A204.1 (cell line): ENCODE results near the gene NUP214.
"Not testable (repeated sequence)": the region's sequence is repeated elsewhere in the genome, so short reads cannot be mapped to it uniquely, and the experiment has no call there.

ENCODE experiments used
- FAIRE-seq: peaks from 2 replicates; lab custom pipeline; 2012; peaks lifted over from hg19 to GRCh38; lab: Jason Lieb, UNC

The NUP214 gene

DNA sequence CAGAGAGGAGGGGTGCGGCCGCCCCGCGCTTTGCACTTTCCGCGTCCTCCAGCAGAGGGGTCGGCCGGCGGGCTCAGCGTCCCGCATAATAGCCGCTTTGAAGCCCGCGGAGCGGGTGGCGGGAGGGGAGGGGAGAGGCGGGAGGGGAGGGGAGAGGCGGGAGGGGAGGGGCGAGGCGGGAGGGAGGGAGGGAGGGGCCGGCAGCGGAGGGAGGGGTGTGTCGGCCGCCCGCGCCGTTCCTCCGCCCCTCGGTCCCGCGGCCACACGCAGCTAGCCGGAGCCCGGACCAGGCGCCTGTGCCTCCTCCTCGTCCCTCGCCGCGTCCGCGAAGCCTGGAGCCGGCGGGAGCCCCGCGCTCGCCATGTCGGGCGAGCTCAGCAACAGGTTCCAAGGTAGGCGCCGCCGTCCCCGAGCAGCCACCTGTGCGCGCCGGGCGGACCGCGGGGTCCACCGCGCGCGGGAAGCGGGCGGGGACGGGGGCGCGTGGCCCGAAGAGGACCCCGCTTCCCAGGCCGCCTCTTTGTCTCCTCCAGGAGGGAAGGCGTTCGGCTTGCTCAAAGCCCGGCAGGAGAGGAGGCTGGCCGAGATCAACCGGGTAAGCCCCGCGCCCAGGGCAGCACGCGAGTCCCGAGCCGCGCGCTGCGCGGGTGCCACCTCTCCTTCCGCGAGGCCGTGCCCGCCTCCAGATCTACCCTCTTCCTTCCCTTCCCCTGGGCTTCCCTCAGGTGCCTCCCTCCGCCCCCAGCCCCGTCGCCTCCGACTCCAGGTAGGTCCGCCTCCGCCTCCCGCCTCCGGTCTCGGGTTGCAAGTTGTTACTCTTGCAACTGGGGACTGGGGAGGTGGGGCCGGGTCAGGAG is 28.9 kb upstream of the NUP214 start, which contains the start of gene AIF1L:
TSS of gene AIF1L (plus strand) at position 263 of the 857 bp plus-strand sequence. CDS start at position 362, 99 bp downstream.
- no peak for FAIRE-seq

DNA sequence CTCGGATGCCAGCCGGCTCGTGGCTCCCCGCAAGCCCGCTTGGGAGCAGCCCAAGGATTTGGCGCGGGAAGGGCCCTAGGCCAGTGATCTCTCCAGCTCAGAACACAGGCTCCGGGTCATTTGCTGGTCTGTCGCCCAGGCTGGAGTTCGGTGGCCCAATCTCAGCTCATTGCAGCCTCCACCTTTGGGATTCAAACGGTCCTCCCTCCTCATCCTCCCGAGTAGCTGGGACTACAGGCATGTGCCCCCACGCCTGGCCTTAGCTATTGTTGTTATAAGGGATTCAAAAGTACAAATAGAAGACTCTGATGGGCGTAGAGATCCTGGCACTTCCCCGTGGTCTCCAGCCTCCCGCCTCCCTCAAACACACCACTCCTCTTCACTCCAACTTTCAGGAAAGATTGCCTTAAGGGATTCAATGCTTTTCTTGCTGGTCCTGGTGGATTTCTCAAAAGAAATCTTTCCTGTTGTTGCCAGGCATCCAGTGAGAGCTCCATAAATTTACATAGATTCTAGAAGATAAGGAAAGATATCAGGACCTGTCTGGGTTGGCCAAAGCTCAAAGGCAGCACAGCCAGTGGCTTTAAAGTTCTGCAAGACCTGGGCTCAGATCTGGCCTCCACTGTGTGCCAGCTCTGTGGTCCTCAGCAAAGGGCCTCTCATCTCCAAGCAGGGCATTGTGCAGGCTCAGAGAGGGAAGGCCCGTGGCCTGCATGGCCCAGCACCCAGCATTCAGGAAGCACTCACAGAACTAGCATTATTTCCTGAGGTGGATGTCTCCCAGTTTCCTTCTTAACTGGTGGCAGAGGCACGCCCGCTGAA is 28.0 kb upstream of the NUP214 start:
- no peak for FAIRE-seq

DNA sequence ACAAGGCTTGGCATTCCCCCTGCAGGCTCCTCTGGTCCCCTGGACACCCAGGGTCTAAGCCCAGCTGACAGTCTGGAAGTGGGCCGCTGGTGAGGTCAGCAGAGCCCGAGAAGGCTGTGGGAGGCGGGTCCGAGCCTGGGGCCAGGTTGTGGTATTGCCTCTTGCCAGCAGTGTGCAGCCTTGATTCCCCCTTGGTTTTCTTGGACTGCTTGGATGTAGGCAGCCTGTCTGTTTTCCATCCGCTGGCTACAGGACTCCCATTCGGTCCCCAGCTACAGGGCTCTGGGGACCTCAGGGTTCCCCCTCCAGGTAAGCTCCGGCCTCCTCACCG is 27.5 kb upstream of the NUP214 start:
- no peak for FAIRE-seq

DNA sequence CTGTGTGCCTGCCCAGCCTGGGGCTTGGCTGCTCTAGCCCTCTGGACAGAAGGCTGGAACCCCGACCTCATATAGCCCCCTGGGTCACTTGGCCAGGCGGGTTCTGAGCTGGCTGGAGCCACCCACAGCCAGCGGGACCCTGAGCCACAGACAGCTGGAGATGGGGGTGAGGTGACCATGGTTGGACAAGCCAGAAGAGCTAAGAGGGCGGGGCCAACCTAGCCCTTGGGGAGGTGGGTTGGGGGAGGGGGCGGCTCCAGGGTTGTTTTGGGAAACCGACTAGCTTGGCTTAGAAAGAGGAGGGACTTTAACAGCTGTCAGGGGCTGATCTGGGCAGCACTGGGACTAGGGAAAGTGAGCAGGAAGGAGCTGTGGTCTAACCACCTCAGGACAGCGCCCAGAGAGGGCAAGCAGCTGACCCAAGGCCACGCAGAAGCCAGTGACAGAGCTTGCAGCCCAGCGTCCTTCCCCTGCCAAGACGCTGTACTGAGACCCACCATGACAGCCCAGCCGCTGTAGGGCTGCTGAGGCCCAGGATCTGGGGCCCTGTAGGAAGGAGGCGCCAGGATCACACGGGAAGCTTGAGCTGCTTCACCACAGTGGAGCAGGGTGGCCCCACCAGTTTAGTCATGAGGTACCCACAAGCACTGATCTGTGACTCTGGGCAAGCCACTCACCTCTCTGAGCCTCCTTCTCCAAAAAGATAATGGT is 26.8 kb upstream of the NUP214 start:
- FAIRE-seq, result no peak

DNA sequence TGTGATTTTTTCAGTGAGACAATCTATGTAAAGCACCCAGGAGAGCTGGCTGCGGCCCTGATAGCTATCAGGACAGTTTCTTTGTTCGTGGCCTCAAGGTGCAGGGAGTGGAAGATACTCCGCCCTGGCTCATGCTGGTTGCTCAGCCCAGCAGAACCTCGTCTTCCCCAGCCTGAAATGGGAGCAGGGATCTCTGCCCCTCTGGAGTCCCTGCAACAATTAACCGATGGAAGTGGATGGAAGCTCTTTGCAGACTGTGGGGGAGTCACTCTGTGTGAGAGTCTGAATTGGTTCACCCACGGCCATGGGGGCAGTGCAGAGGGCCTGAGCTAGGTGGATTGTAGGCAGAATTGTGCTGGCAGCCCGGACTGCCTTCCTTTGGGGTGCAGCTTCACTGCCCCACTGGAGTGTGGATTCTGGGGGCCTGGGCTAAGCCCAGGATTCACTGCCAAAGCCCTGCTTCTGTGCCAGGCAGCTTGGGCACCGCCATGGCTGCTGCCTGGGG is 26.2 kb upstream of the NUP214 start:
- FAIRE-seq, result no peak

DNA sequence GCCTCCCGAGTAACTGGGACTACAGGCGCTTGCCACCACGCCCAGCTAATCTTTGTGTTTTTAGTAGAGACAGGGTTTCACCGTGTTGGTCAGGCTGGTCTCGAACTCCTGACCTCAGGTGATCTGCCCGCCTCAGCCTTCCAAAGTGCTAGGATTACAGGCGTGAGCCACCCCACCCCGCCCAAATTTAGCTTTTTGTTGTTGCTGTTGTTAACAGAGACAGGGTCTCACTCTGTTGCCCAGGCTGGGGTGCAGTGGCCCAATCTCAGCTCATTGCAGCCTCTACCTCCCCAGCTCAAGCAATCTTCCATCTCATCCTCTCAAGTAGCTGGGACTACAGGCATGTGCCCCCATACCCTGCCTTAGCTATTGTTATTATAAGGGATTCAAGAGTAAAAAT is 25.5 kb upstream of the NUP214 start:
- not testable (repeated sequence) for FAIRE-seq

DNA sequence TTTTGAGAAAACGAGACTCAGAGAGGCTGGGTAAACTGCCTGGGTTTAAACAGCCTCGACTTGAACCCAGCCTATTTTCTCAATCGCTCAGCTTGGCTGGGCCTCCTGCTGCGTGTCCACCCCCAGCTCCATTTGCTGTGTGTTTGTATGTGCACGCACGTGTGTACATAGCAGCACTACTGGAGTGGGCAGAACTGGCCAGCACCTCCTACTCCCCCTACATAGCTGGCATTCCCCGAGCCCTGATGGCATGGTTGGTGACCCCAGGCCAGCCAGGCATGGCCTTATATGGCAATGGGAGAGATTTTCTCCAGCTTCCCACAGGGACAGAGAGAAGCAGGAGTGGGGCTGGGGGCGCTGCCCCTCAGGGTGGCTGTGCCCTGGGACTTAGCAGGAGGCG is 24.9 kb upstream of the NUP214 start:
- no peak for FAIRE-seq

DNA sequence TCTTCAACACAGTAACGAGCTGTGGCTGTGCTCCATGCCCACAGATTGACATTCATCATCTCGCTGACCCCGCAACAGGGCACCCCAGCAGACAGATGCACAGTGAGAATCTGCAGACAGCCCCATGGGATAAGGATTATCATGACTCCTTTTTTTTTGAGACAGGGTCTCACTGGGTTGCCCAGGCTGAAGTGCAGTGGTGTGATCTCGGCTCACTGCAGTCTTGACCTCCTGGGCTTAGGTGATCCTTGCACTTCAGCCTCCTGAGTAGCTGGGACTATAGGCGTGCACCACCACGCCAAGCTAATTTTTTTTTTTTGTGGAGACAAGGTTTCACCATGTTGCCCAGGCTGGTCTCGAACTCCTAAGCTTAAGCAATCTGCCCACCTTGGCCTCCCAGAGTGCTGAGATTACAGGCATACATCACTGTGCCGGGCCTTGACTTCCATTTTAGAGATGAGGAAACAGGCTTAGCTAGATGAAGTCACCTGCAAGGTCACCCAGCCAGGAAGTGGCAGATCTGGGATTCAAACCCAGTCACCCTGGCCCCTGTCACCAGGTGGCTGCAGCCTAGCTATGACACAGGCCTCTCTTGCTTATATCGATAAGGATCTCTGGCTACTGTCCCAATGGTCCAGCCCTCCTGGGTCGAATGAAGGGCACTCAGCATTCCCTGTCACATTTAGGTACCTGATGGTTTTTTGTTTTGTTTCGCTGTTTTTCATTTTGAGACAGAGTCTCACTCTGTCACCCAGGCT is 24.0 kb upstream of the NUP214 start:
- FAIRE-seq, result no peak

DNA sequence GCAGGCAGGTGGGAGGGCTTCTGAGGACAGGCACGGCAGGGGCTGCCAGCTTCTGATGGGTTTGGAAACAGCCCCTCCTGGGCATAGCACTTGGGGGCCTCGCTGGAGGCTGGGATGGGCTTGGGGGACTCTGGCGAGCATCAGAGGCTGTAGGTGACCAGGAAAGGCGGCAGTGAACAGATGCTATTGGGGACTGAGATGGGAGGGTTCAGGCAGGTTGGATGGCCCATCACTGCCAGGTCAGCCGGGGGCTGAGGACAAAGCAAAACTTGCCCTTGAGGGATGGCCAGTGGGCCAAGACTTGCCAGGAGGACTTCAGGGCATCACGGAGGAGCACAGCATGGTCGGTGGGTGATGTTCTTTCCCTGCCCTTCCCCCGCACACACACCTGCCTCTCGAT is 22.4 kb upstream of the NUP214 start:
- FAIRE-seq, result no peak

DNA sequence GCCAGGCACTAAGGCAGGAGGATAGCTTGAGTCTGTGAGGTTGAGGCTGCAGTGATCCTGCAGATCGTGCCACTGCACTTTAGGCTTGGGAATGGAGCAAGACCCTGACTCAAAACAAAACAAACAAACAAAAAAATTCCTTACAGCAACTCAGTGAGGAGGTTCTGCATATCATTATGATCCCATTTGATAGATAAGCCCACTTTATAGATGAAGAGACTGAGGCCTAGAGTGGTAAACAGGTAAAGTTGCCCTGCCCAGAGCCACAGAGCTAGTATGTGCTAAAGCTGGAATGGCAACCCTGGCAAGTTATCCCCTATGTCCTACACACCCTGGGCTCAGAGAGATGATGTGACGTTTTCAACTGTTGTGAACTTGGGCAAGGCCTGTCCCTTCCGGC is 21.9 kb upstream of the NUP214 start:
- no peak for FAIRE-seq

DNA sequence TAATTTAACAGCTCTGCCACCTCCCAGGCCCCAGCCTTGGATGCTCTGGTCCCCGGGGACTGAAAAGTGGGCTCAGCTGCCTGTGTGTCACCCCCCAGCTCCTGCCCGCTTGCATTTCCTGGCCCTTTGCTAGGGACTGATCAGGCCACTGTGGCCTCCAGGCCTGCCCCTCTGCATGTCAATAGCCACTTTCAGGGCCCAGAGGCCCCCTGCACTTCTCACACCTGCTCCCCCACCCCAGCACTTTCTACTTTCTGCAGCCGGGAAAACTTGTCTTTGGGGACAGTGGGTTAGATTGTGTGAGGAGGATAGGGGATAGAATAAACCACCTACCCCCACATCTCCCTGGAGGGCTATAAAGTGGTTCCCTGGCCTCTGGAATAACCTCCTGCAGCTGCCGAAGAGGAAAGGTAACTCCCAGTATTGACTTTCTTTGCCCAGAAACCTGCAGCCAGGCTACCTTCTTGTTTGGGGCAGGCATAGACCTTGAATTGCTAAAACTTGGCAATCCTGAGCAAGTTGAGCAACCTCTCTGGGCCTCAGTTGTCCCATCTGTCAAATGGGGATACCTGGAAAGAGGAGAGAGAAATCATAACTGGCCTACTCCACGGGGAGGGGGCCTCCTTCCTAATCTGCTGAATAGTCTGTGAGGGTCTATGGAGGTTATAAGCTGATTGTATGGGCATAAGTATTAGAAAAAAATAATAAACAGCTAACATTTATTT is 21.2 kb upstream of the NUP214 start:
- FAIRE-seq, result no peak

DNA sequence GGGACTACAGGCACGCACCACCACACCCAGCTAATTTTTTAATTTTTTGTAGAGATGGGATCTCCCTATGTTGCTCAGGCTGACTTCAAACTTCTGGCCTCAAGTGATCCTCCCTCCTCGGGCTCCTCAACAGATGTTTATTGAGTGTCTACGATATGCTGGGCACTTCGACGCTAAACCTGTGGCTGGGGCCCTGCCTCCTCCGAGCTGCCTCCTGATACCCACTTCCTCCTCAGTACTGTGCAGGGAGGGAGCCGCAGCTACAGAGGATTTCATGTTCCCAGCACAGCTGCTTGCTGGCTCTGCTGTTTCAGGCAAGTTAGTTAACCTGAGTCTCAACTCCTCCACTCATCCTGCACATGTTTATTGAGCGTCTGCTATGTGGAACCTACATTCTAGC is 19.4 kb upstream of the NUP214 start:
- no peak for FAIRE-seq

DNA sequence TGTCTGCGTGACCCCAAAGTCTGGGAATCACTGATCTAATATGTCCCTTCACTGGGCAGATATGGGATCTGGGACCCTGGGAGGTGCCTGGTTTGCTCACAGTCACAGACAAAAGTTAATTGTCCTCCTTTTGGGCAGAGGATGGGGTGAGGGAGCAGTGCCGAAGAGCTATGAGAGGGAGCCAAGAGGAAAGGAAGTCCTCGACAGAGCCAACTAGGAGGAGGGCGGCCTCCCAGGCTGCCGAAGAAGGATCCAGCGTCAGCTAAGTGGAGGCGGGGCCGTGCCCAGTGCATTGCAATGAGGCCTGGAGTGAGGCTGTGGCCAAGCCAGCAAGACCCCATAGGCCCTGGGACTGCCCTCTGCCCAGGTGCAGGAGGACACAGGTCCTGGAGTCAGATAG is 17.6 kb upstream of the NUP214 start:
- FAIRE-seq, result no peak

DNA sequence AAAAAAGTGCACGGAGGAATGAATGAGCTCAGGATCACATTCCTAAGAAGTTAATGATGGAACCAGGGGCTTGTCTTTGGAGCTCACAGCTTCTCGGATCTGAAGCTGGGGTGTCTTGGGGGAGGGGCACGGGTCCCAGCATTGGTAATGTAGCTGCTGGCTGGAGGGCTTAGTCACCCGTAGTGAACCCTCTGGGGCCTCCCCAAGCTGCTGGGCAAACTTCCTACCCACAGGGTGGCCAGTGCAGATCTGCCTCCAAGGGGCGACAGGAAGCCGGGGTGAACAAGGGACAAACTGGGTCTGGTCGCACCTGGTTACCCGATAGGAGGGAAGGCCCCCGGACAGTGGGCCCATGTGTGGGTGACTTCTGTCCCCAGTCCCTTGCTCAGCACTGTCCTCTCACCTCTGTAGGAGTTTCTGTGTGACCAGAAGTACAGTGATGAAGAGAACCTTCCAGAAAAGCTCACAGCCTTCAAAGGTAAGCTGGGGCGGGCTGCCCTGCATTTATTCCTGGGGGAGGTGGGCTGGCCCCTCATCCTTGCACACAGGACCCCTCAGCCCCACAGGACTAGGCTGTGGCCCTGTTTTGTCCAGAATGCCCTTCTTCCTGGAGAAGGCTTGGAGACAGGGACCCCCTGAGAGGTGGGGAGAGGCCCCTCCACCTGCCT is 14.1 kb upstream of the NUP214 start:
- FAIRE-seq, result no peak

DNA sequence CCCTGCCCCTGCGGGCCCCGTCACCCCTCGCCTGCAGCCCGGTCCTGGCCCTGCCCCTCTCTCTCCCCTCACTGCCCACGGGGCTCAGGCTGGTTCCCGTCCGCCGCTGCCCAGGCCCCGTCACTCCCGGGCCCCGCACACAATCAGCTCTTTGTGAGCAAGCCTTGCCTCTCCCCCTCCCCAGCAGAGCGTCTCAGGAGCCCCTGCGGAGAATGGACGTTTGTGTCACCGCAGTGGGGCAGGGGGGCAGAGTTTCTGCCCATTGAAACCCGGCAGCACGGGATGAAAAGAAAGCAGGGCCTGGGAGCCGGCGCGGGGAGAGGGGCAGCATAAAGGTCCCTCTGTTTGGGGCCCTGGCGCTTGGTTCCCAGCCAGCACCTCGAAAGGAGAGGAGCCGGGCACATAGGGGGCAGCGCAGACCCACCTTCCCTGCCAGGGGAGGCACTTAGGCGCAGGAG is 13.5 kb upstream of the NUP214 start:
- no peak for FAIRE-seq

DNA sequence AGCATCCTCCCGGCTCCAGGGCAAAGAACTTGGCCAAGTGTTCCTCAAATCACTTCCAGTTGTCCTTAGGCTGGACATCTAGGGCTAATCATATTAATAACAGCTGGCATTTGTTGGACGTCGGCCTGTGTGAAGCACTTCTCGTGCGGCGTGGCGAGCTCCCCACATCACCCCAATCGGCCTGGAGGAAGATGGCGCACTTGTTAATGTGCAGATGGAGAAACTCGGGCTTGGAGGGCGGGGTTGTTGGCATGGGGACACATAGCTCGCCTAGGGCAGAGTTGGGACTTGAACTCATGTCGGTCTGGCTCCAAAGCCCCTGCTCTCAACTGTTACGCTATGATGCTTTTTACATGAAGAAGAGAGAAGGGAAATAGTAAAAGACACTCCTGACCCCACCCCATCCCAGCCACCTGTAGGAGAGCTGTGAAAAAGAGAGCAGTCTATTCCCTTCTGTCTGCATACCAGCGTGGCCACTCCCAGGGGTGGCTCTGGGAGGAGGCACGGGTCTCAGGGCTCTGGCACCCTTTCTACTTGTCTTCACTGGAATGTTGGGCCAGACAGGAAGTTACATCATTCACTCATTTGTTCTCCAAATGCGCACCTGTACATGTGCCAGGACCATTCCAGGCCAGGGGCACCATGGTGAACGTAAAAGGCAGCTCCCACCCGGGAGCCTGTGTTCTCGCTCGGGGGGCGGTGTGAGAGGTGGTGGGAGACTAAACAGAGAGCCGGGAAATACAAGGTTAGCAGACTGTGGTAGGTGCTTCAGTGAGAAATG is 12.8 kb upstream of the NUP214 start:
- FAIRE-seq, result no peak

DNA sequence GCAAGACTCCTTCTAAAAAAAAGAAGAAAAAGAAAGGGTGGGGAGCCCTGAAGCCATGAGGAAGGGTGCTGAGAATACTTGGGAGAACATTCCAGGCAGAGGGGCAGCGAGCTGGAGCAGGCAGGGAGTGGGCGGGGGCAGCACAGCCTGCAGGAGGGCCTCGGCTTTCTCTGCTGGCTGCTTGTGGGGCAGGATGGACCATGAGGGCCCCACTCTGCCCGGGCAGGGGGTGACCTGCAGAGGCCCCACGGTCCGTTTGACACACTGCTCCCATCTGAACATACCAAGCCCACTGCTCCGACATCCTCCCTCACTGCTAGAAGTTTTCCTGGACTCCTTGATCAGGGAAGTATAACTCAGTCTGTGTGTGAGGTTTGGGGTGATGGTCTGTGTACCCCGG is 11.7 kb upstream of the NUP214 start:
- no peak for FAIRE-seq

DNA sequence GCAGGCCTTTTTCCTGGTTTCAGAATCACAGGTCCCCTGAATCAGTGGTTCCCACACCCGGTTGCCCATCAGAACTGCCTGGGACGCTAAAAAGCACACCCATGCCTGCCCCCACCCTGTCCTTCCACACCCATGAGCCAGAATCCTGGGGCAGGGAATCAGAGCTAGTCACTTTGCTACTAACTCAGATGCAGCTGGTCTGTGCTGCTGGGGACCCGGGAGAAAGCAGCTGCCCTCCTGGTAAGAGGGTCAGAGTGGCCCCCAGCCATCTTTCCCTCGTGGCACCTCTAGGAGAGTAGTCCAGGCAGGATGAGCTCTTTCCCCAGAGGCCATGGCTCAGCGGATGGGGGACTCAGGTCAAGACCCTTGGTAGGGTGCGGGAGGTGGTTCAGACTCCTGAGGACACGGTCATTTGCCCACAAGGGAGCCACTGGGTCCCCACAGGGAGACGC is 11.3 kb upstream of the NUP214 start:
- FAIRE-seq, result no peak

DNA sequence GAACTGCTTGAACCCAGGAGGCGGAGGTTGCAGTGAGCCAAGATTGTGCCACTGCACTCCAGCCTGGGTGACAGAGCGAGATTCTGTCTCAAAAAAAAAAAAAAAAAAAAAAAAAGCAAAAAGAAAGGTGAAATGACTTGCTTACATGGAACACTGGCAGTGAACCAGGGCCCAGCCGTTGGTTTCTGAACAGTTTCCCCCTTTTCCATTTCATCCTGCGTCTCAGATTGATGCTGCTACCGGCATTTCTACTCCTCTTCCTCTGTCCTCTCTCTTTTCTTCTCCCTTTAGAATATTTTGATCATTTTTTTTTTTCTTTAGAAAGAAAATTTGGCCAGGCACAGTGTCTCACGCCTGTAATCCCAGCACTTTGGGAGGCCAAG is 10.0 kb upstream of the NUP214 start:
- FAIRE-seq, result not testable (repeated sequence)
